Stimulated activated naive CD8-positive, alpha-beta T cell treated with anti-CD3 and anti-CD28 coated beads, Interleukin-15, Interleukin-2, amounts not matched to agents 100 ng/mL and 50 ng/mL, for 24 hours (primary cell): ENCODE measurements around the gene ASIC2.

Experiments used
- H3K27ac Mint-ChIP-seq: one replicate; pipeline ENCODE4 v1.8.0; 2021; ENCODE audit warnings: mild to moderate bottlenecking, mixed read lengths
- H3K27me3 Mint-ChIP-seq: one replicate; pipeline ENCODE4 v1.8.0; 2021; ENCODE audit warnings: mixed read lengths
- H3K36me3 Mint-ChIP-seq: one replicate; pipeline ENCODE4 v1.8.0; 2021; ENCODE audit warnings: low read depth, mixed read lengths
- H3K4me1 Mint-ChIP-seq: one replicate; pipeline ENCODE4 v1.8.0; 2021; ENCODE audit warnings: low read depth, mixed read lengths
- H3K4me3 Mint-ChIP-seq: one replicate; pipeline ENCODE4 v1.8.0; 2021; ENCODE audit warnings: mild to moderate bottlenecking, mixed read lengths
- H3K9me3 Mint-ChIP-seq: one replicate; pipeline ENCODE4 v1.8.0; 2021; ENCODE audit warnings: mixed read lengths

ASIC2 gene

DNA sequence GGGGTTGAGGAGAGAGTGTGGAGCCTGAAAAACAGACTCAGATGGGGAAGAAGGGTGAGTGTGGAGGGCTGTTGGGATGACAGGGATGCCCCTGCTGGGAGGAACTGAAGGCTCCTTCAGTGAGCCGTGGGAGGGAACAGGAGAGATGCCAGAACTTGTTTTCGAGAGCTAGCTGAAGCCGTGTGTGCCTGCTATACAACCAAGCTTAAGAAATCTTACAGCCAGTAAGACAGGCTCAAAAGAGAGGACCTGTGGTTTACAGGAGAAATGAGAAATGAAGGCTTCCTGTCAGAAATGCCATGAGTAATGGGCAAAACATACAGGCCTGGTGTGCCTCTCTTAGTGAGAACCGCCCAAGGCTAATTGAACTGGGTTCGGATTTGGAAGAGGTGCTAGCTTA is 201.8 kb downstream of the ASIC2 start:
- H3K27me3 Mint-ChIP-seq = peaks cover 15% of the 10 kb centered on the region
- no peaks in the 10 kb centered on the region for H3K9me3 Mint-ChIP-seq
- H3K27ac Mint-ChIP-seq = no peak overlapping the region
- H3K4me1 Mint-ChIP-seq = no peaks in the 10 kb centered on the region
- no peak overlapping the region for H3K4me3 Mint-ChIP-seq
- H3K36me3 Mint-ChIP-seq = no peaks in the 10 kb centered on the region

DNA sequence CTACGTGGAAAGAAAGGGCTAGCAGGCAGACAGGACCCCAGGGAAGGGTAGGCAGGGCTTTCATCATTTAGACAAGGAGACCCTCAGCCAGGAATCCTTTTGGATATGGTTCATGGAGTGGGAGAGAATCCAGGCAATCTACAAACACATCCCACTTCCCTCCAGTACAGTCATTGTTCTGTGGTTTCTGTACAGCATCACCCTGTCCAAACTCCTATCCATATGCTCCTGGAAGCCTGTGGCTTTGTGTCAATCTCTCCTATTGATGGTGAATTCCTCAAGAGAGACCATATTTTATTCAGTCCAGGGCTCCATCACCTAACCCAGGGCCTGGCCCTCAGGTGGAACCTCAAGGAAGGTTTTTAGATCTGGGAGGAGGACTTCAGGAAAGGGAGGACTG is 202.3 kb downstream of the ASIC2 start:
- Mint-ChIP-seq H3K36me3 (no peaks in the 10 kb centered on the region), H3K27ac (no peak overlapping the region), H3K27me3 (peaks cover 15% of the 10 kb centered on the region), H3K9me3 (no peaks in the 10 kb centered on the region), H3K4me3 (no peak overlapping the region), H3K4me1 (no peaks in the 10 kb centered on the region)

DNA sequence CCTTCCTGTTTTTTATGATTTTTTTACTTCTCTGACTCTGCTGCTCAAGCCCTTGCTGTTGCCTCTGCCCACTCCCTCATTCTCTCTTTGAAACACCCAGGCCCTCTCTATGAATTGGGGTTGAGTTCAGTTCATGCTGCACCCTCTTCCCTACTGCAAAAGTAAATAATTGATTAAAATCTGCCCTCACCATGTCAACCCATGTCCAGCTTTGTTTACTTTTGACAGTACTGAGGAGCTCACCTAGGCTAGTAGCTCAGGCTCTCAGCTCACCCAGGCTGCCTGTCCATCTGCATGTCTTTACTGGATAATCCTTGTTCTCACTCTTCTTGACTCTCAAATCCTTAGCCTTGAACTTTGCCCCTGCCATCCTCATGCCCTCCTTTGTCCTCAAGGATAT is 206.2 kb downstream of the ASIC2 start:
- Mint-ChIP-seq H3K27me3 (peaks cover 16% of the 10 kb centered on the region), H3K36me3 (no peaks in the 10 kb centered on the region), H3K27ac (no peak overlapping the region), H3K9me3 (no peaks in the 10 kb centered on the region), H3K4me3 (no peak overlapping the region), H3K4me1 (no peaks in the 10 kb centered on the region)

DNA sequence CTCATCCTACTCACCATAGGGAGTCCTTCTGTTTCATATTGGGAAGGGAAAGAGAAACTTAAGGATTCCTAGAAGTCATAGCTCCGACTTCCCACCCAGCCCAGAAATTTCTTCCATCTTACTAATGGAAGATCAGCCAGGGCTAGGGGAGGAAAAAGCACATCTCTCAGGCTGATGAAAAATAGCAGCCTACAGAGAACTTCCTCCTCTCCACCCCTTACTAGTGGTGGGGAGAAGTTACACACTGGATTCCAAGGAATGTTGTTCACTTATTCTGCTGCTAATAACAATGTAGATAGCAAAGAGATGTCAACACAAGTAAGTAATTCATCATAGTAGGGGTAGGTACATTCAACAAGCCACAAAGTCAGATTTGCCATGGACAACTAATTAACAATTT is 207.1 kb downstream of the ASIC2 start:
- Mint-ChIP-seq H3K27ac (no peak overlapping the region), H3K4me3 (no peak overlapping the region), H3K36me3 (no peaks in the 10 kb centered on the region), H3K27me3 (peaks cover 11% of the 10 kb centered on the region), H3K4me1 (no peaks in the 10 kb centered on the region), H3K9me3 (no peaks in the 10 kb centered on the region)

DNA sequence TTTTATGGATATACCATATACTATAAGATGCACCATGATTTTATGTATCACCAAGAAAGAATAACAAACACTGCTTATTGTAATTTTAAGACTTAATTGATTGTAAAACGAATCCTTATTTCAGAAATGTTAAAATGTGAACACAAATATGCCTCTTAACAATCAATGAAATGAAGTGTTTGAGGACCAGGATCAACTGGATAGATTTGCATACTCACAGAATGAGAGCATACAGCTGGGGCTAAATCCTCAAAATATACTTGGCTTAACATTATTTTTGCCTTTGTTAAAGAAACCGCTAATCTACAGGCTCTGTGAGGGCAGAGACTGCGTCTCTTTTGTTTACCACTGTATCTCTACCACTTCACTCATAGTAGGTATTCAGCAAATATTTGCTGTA is 207.8 kb downstream of the ASIC2 start:
- Mint-ChIP-seq H3K9me3 (no peaks in the 10 kb centered on the region), H3K27ac (no peak overlapping the region), H3K36me3 (no peaks in the 10 kb centered on the region), H3K27me3 (peaks cover 9% of the 10 kb centered on the region), H3K4me3 (no peak overlapping the region), H3K4me1 (no peaks in the 10 kb centered on the region)

DNA sequence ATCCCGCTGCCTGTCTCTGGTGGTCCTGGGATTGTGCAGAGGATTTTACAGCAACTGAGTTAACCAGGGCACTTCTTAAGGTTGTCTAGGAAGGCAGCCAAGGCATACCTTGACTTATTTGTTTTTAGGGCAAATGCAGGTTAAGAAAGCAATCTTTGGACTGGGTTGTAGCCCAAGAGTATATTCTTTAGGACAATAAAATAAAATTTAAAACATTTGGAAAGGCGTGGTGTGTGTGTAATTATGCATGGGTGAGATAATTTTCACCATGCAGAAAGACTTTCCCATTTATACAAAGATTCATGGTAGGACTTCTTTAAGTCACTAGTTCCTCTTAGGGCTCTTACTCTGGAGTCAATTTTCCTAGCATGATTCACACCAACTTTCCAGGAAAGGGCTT is 208.3 kb downstream of the ASIC2 start:
- H3K27me3 Mint-ChIP-seq = peaks cover 14% of the 10 kb centered on the region
- no peaks in the 10 kb centered on the region for H3K4me1 Mint-ChIP-seq
- H3K27ac Mint-ChIP-seq = no peak overlapping the region
- no peaks in the 10 kb centered on the region for H3K9me3 Mint-ChIP-seq
- H3K4me3 Mint-ChIP-seq = no peak overlapping the region
- H3K36me3 Mint-ChIP-seq = no peaks in the 10 kb centered on the region

DNA sequence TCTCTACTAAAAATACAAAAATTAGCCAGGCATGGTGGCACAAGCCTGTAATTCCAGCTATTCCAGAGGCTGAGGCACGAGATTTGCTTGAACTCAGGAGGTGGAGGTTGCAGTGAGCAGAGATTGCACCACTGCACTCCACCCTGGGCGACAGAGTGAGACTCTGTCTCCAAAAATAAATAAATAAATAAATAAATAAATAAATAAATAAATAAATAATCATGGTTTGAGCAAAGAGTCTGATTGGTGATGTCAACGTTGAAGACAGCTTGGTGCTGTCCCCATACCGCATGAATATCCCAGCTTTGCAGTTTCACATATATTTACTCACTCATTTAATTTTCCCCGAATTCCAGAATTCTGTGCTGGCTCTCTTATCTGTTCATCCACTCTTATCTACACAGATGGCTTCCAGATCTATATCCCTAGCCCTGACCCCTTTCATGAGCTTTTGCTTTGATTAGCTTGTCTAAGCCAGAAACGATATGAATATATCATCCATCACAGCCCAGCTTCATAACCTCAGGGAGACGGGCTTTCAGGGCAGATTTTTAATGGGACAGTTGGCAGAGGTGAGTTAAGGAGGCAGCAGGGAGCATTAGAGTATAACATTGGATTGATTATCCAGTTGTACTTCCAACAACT is 210.4 kb downstream of the ASIC2 start:
- Mint-ChIP-seq H3K9me3 (no peaks in the 10 kb centered on the region), H3K27ac (no peak overlapping the region), H3K4me1 (no peaks in the 10 kb centered on the region), H3K27me3 (peaks cover 24% of the 10 kb centered on the region), H3K36me3 (no peaks in the 10 kb centered on the region), H3K4me3 (no peak overlapping the region)

DNA sequence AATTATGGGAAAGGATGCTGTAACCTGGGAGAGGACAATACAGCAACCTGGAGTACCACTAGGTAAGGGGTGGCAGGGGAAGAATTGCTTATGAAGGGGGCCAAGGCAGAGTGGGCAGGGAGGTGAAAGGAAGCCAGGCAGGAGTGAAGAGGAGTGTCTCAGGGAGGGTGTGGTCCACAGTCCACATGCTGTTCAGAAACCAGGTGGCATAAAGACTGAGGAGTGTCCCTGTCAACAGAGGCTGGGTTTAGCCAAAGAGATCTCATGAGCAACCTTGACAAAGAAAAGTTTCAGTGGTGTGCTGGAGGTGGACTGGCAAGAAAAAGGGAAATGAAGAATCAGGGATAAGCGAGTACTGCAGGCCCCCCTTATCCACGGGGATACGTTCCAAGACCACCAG is 213.0 kb downstream of the ASIC2 start:
- Mint-ChIP-seq H3K9me3 (no peaks in the 10 kb centered on the region), H3K27ac (no peak overlapping the region), H3K27me3 (peaks cover 30% of the 10 kb centered on the region), H3K4me3 (no peak overlapping the region), H3K4me1 (no peaks in the 10 kb centered on the region), H3K36me3 (no peaks in the 10 kb centered on the region)

DNA sequence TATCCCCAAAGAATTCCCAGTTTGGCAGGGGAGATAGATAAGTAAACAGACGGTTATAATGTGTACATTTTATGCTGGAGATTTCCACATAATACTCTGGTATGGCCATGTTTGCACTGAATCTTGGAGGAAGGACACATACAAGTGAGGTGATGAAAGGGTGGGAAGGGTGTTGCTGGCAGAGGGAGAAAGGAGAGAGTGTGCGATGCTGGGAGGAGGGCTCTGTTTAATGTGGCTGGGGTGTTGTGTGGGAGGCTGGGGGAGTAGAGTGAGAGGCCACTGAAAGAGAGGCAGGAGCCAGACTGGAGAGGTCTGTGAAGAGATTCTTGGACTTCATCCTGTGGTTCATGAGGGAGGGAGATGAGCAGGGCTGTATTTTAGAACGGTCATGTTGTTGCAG is 213.9 kb downstream of the ASIC2 start:
- no peak overlapping the region for H3K4me3 Mint-ChIP-seq
- H3K9me3 Mint-ChIP-seq = no peaks in the 10 kb centered on the region
- no peak overlapping the region for H3K27ac Mint-ChIP-seq
- peaks cover 30% of the 10 kb centered on the region for H3K27me3 Mint-ChIP-seq
- H3K36me3 Mint-ChIP-seq = no peaks in the 10 kb centered on the region
- no peaks in the 10 kb centered on the region for H3K4me1 Mint-ChIP-seq

DNA sequence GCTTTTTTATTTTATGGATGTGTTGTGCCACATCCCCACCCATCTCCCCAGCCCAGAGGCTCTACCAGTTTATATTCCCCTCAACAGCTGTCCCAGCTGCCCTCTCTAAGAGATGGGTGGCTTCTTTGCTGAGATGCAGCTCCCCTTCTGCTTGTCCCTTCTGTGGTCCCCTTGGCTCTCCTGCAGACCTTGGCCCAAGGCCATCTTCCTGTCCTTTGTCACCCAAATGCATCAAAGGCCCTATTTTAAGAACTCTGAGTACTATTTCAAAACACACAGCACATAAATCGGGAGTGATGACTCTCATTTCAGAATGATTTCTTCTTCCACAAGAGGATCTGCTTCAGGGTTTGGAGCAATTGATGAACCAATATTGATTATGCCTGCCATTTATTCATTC is 216.1 kb downstream of the ASIC2 start:
- Mint-ChIP-seq H3K27ac (no peak overlapping the region), H3K9me3 (no peaks in the 10 kb centered on the region), H3K27me3 (peaks cover 25% of the 10 kb centered on the region)

DNA sequence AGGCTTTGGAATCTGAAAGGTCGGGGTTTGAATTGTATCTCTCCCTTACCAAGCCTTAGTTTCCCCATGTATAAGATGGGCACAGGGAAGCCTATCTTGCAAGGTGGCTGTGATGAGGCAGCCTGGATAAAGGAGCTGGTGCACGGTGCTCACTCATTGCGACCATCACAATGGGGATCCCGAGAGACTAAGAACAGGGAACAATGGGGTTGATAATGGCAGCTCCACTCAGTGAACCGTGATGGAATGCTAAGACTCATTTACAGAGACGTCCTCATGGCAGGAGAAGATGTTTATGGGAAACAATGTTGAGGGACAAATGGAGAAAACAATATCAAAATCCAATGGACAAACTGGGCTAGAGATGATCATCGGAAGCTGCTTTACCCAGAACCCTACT is 219.7 kb downstream of the ASIC2 start:
- H3K36me3 Mint-ChIP-seq = no peaks in the 10 kb centered on the region
- H3K4me3 Mint-ChIP-seq = no peak overlapping the region
- H3K4me1 Mint-ChIP-seq = no peaks in the 10 kb centered on the region
- no peaks in the 10 kb centered on the region for H3K9me3 Mint-ChIP-seq
- no peak overlapping the region for H3K27ac Mint-ChIP-seq
- H3K27me3 Mint-ChIP-seq = peaks cover 14% of the 10 kb centered on the region

More for the DNA sequence above, 216.1 kb downstream of the ASIC2 start:
- no peaks in the 10 kb centered on the region for H3K4me1 Mint-ChIP-seq
- H3K4me3 Mint-ChIP-seq = no peak overlapping the region
- H3K36me3 Mint-ChIP-seq = no peaks in the 10 kb centered on the region

DNA sequence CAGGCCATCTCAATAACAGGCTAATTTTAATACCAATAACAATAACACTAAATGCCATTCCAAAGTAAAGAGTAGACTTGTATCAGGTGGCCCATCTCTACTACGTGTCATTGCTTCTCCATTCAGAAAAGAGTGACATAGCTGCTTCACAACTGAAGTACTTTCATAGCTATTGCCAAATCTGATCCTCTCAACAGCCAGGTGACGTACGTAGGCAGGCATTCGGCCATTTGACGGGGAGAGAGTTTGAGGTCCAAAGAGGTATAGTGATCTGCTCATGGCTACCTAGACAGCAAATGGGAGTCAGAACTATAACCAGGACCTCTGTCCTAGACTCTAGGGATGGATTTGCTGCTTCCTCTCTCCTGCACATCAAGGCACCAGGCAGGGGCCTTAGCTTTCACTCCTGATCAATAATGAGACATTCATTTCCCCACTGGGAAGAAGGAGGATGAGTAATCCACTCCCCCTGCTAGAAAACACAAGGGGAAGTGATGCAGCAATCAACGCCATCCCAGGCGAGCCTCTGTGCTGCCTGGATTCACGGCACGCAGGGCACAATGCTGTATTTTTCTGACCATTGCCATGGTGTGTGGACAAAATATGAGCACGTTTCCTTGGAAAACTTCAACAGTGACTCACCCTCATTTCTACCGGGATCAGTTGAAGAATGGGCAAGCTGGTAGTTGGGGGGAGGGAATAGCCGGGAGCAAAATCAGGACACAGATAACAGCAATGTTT is 220.5 kb downstream of the ASIC2 start:
- Mint-ChIP-seq H3K4me3 (no peak overlapping the region), H3K4me1 (no peaks in the 10 kb centered on the region), H3K27me3 (peaks cover 14% of the 10 kb centered on the region), H3K36me3 (no peaks in the 10 kb centered on the region), H3K9me3 (no peaks in the 10 kb centered on the region), H3K27ac (no peak overlapping the region)

DNA sequence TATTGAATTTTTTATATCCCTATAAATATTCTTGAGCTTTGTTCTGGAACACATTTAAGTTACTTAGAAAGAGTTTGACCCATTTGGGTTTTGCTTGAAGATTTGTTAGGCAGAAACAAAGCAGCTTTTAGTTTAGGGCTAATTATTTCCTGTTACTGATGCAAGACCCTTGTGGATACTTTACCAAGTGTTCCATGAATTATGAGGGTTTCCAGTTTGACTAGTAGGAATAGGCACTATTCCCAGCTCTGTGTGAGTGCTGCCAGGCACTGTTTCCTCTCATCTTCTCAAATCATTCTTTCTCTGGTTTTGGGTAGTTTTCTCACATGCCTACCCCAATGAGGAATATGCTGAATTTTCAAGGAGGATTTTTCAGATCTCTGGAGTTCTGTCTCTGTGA is 221.4 kb downstream of the ASIC2 start:
- no peaks in the 10 kb centered on the region for H3K9me3 Mint-ChIP-seq
- no peaks in the 10 kb centered on the region for H3K36me3 Mint-ChIP-seq
- H3K27ac Mint-ChIP-seq = no peak overlapping the region

DNA sequence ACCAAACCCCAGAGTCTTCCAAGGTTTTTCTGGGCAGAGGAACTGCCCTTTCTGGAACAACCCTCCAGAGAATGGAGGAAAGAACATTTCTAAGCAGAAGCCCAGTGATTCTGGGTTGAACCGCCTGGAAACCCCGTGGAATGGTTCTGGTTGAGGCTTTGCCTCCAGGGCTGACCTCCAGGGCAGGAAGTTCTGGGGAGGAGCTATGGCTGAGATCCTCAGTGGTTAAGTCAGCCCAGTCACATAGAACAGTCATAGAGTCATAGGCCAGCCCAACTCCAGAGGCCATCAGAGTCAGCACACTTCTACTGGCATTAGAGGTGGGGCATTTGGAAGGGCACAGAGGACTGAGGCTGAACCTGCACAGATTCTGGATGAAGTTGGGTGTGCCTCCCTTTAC is 235.5 kb downstream of the ASIC2 start:
- no peaks in the 10 kb centered on the region for H3K4me1 Mint-ChIP-seq
- H3K27ac Mint-ChIP-seq = no peak overlapping the region
- H3K27me3 Mint-ChIP-seq = peaks cover 3% of the 10 kb centered on the region
- H3K9me3 Mint-ChIP-seq = no peaks in the 10 kb centered on the region
- no peak overlapping the region for H3K4me3 Mint-ChIP-seq
- H3K36me3 Mint-ChIP-seq = no peaks in the 10 kb centered on the region

More for the DNA sequence above, 221.4 kb downstream of the ASIC2 start:
- Mint-ChIP-seq H3K27me3 (peaks cover 17% of the 10 kb centered on the region), H3K4me1 (no peaks in the 10 kb centered on the region), H3K4me3 (no peak overlapping the region)

DNA sequence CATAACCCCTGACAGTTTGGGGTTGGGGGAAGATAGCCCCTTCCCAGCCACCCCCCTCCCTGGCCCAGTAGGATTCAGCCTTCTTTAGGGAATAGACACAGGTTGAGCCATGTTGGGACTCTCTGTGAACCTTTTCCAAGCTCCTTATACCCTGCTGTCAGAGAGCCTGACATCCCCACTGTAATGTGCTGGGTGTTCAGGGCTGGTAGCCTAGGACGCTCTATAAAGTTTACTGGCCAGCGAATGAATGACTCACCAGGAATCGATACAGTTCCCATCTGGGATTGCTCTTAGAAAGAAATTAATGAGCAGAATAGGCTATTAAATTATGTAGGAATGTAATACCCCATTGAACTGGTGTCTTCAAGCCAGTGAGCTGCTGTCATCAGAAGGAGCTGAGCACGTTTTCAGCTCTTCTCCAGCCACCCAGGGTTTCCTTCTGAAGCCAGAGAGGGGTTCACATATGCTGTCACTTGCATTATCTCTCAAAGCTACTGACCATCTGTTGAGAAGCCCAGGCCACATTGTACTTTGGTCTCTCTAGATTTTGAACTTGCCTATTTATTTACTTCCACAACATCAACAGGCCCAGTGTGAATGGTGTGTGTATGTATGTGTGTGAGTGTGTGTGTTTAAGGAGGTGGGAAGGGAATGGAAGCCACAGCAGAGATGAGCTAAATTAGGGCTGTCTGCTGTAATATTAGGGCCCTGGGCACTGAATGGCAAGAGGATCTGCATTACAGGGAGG is 236.5 kb downstream of the ASIC2 start:
- Mint-ChIP-seq H3K4me1 (no peaks in the 10 kb centered on the region), H3K27me3 (peaks cover 3% of the 10 kb centered on the region), H3K27ac (no peak overlapping the region), H3K4me3 (no peak overlapping the region), H3K36me3 (no peaks in the 10 kb centered on the region), H3K9me3 (no peaks in the 10 kb centered on the region)
